ENCODE measurements around the gene DGLUCY. TPM values are rescaled to one million over a fixed set of nuclear protein-coding genes. Genes with fewer than 3 reads are reported as not detected.
"Not testable (repeated sequence)": the region's sequence is repeated elsewhere in the genome, so short reads cannot be mapped to it uniquely, and the experiment has no call there.

The DGLUCY gene
- total RNA-seq, 2 experiments from 2014 or later: 39.5 to 49.2 TPM

DNA sequence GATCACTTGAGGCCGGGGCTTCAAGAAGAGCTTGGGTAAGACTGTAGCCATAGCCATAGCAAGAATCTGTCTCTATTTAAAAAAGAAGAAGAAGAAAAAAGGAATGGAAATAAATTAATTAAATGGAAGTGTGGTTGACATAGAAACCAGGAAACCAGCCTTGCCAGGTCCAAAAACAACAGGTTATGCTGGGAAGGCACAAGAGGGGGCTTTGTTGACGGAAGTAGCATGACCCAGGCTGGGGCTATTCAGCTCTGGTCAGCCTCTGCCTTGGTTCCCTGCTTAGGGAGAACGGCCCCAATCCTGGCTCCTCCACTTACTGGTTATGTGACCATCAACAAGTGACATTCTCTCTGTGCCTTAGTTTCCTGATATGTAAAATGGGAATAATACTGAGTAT, 145.0 kb downstream of the DGLUCY start:
- H3K9me3 Mint-ChIP-seq: no peaks in the 10 kb centered on the region
- intact Hi-C loops (cut with micrococcal nuclease): no loop called here

DNA sequence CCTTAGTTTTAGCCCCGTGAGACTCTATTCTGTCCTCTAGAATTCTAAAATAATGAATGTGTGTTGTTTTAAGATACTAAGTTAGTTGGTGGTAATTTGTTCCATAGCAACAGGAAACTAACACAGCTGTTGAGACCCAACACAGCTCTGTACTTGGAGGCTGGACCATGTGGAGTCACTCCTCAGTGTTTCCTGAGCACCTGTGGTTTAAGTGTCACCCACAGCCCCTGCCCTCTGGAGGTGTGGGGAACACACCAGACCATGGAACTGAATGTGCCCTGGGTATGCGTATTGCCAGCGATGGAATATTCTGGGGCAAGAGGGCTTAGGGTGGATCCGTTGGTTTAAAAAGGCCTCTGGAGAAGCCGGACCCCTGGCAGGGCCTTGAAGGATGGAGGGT, 147.2 kb downstream of the DGLUCY start:
- Mint-ChIP-seq H3K36me3 (ENCODE audit: low read depth) (no peaks in the 10 kb centered on the region), H3K9me3 (no peaks in the 10 kb centered on the region), H3K4me1 (ENCODE audit: low read depth) (peaks cover 57% of the 10 kb centered on the region), H3K27ac (no peak overlapping the region), H3K27me3 (ENCODE audit: low read depth) (no peaks in the 10 kb centered on the region), H3K4me3 (no peak overlapping the region)
- DNase-seq: peak; percentile 61
- intact Hi-C loops (cut with micrococcal nuclease): loop anchor here (5.0 kb wide), 1 partner anchor 34 kb away; no protein-coding TSS in a partner anchor
- CTCF ChIA-PET: interaction anchor here (0.6 to 1.0 kb wide), 3 partner anchors 14 to 155 kb away, joined by 3 to 4 read pairs (median 3); no protein-coding TSS in a partner anchor

More for the DNA sequence above, 145.0 kb downstream of the DGLUCY start:
- H3K4me1 Mint-ChIP-seq (ENCODE audit: low read depth): peaks cover 56% of the 10 kb centered on the region
- CTCF ChIA-PET: interaction anchor here (0.9 to 1.7 kb wide), 2 partner anchors 10 to 84 kb away, joined by 3 to 4 read pairs; no protein-coding TSS in a partner anchor
- no peaks in the 10 kb centered on the region for H3K27me3 Mint-ChIP-seq (ENCODE audit: low read depth)
- peak overlapping the region; percentile 47 for H3K27ac Mint-ChIP-seq
- no peak overlapping the region for H3K4me3 Mint-ChIP-seq
- DNase-seq: no peak
- H3K36me3 Mint-ChIP-seq (ENCODE audit: low read depth): no peaks in the 10 kb centered on the region

DNA sequence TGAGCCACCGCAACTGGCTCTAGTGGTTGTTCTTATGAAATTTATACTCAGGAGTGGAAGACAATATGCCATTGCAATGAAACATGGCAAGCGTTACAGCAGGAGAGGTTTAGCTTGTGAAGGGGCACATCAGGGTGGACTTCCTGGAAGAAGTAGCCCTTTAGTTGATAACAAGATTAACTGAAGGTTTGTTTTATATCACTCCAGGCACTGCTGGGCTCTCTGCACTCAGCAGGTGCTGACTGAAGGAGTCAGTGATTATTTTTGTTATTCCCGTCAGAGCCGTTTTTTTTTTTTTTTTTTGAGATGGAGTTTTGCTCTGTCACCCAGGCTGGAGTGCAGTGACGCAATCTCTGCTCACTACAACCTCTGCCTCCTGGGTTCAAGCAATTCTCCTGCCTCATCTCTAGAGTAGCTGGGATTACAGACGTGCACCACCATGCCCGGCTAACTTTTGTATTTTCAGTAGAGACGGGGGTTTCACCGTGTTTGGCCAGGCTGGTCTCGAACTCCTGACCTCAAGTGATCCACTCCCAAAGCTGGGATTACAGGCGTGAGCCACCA, 148.2 kb downstream of the DGLUCY start:
- Mint-ChIP-seq H3K4me1 (ENCODE audit: low read depth) (peaks cover 58% of the 10 kb centered on the region), H3K27ac (no peak overlapping the region), H3K4me3 (no peak overlapping the region)

GRCh38 chr14:91263329-91263728, 149.5 kb downstream of the DGLUCY start:
- CTCF ChIA-PET: interaction anchor here (1.0 to 1.3 kb wide), 2 partner anchors 86 kb away, joined by 3 to 4 read pairs; no protein-coding TSS in a partner anchor
- H3K36me3 Mint-ChIP-seq (ENCODE audit: low read depth): no peaks in the 10 kb centered on the region
- H3K4me3 Mint-ChIP-seq: no peak overlapping the region
- peak; percentile 18 for DNase-seq
- peaks cover 52% of the 10 kb centered on the region for H3K4me1 Mint-ChIP-seq (ENCODE audit: low read depth)
- H3K9me3 Mint-ChIP-seq: no peaks in the 10 kb centered on the region
- no peaks in the 10 kb centered on the region for H3K27me3 Mint-ChIP-seq (ENCODE audit: low read depth)
- no peak overlapping the region for H3K27ac Mint-ChIP-seq
- intact Hi-C loops (cut with micrococcal nuclease): loop anchor here (5.0 kb wide), 1 partner anchor 36 kb away; no protein-coding TSS in a partner anchor

More for the DNA sequence above, 148.2 kb downstream of the DGLUCY start:
- DNase-seq: no peak
- intact Hi-C loops (cut with micrococcal nuclease): loop anchor here (5.0 kb wide), 1 partner anchor 35 kb away; no protein-coding TSS in a partner anchor
- H3K27me3 Mint-ChIP-seq (ENCODE audit: low read depth): no peaks in the 10 kb centered on the region
- H3K9me3 Mint-ChIP-seq: no peaks in the 10 kb centered on the region
- CTCF ChIA-PET: interaction anchor here (0.7 to 1.0 kb wide), 4 partner anchors 13 to 154 kb away, joined by 3 to 4 read pairs (median 4); no protein-coding TSS in a partner anchor
- no peaks in the 10 kb centered on the region for H3K36me3 Mint-ChIP-seq (ENCODE audit: low read depth)

DNA sequence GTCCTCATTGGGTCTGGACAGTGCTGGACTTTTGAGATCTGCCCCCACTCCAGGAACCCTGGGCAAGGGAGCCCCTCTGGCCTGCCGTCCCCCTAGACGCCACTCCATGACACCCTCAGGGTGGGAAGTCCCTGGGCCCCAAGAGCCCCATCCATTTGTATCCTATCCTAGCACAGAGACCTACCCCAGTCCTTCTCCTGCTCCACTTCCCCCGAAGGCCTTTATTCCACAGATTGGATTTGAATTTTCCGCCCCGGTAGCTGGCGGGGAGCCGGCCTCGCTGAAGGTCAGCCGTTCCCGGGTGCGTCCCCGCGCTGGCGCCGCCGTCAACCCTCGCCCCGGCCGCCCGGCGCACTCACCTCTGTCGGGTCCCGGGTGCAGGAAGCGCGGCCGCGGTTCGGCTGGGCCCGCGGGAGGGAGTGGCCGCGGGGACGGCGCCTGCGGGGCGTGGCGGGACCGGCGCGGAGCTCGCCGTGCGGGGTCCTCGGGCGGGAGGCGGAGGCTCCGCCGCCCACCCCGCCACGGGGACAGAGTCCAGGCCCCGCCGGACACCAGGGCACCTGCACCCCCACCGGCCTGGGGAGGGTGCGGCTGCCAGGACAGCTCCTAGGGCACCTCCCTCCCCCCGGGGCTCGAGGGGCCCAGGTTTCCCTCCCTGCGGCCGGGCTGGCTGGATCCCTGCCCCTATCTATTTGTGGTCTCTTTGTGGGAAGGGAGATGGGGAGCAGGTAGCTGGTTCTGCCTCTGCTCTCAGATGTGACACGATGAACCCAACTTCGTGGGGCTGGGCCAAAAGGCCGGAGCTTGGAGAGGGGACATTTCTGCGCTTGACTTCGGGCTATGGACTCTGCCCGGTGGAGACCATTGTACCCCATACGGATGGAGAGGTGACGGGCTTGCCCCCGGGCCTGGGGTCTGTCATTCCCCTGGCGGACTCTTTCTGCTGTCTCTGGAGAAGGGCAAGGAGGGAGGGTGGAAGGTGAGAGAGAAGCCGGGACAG, 150.6 kb downstream of the DGLUCY start:
- no peak for DNase-seq
- Mint-ChIP-seq H3K27ac (no peak overlapping the region), H3K9me3 (no peaks in the 10 kb centered on the region), H3K27me3 (ENCODE audit: low read depth) (no peaks in the 10 kb centered on the region), H3K4me1 (ENCODE audit: low read depth) (peaks cover 50% of the 10 kb centered on the region), H3K36me3 (ENCODE audit: low read depth) (no peaks in the 10 kb centered on the region), H3K4me3 (peak overlapping the region; percentile 51)
- CTCF ChIA-PET: interaction anchor here (0.8 to 1.3 kb wide), 2 partner anchors 87 to 199 kb away, joined by 3 to 4 read pairs; no protein-coding TSS in a partner anchor
- intact Hi-C loops (cut with micrococcal nuclease): loop anchor here (1.0 to 5.0 kb wide), 2 partner anchors 37 to 87 kb away; no protein-coding TSS in a partner anchor

GRCh38 chr14:91265404-91265803, 151.5 kb downstream of the DGLUCY start:
- DNase-seq: no peak
- Mint-ChIP-seq H3K4me1 (ENCODE audit: low read depth) (peaks cover 50% of the 10 kb centered on the region), H3K36me3 (ENCODE audit: low read depth) (no peaks in the 10 kb centered on the region), H3K9me3 (no peaks in the 10 kb centered on the region), H3K27ac (no peak overlapping the region), H3K27me3 (ENCODE audit: low read depth) (no peaks in the 10 kb centered on the region), H3K4me3 (no peak overlapping the region)
- intact Hi-C loops (cut with micrococcal nuclease): loop anchor here (1.0 kb wide), 1 partner anchor 88 kb away; no protein-coding TSS in a partner anchor
- CTCF ChIA-PET: no interaction called here

GRCh38 chr14:91266276-91266675, 152.4 kb downstream of the DGLUCY start:
- H3K27ac Mint-ChIP-seq; intact Hi-C loops (cut with micrococcal nuclease); H3K36me3 Mint-ChIP-seq (ENCODE audit: low read depth); H3K4me3 Mint-ChIP-seq; H3K27me3 Mint-ChIP-seq (ENCODE audit: low read depth); DNase-seq; H3K9me3 Mint-ChIP-seq: not testable (repeated sequence)
- peaks cover 43% of the 10 kb centered on the region for H3K4me1 Mint-ChIP-seq (ENCODE audit: low read depth)
- CTCF ChIA-PET: interaction anchor here (0.6 to 1.8 kb wide), 4 partner anchors 79 to 993 kb away, joined by 3 to 10 read pairs (median 4); no protein-coding TSS in a partner anchor

DNA sequence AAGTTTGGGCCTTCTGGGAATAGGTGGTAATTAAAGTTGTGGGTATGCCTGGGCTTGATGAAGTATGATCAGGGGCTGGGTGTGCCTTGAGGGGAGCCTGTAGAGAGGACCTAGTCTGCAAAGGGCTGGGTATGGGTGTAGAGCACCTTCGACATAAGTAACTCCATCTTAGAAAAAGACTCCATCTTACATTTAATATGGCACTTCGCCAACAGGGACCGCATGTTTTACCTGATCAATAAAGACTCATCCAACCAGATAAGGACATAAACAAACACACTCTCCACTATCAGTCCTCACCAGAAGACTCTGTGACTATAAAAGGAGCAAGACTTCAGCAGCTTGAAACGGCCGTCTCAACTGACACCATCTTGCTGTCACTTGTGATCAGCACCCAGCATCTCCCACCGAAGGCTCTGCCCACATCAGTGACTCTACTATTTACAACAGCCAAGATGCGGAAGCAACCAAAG, 154.1 kb downstream of the DGLUCY start:
- no peak for DNase-seq
- CTCF ChIA-PET: interaction anchor here (0.7 to 3.2 kb wide), 3 partner anchors 90 to 95 kb away, joined by 4 to 11 read pairs (median 10); no protein-coding TSS in a partner anchor
- H3K27me3 Mint-ChIP-seq (ENCODE audit: low read depth): no peaks in the 10 kb centered on the region
- peaks cover 6% of the 10 kb centered on the region for H3K36me3 Mint-ChIP-seq (ENCODE audit: low read depth)
- H3K27ac Mint-ChIP-seq: no peak overlapping the region
- intact Hi-C loops (cut with micrococcal nuclease): no loop called here
- peaks cover 35% of the 10 kb centered on the region for H3K4me1 Mint-ChIP-seq (ENCODE audit: low read depth)
- H3K9me3 Mint-ChIP-seq: no peaks in the 10 kb centered on the region
- H3K4me3 Mint-ChIP-seq: no peak overlapping the region

DNA sequence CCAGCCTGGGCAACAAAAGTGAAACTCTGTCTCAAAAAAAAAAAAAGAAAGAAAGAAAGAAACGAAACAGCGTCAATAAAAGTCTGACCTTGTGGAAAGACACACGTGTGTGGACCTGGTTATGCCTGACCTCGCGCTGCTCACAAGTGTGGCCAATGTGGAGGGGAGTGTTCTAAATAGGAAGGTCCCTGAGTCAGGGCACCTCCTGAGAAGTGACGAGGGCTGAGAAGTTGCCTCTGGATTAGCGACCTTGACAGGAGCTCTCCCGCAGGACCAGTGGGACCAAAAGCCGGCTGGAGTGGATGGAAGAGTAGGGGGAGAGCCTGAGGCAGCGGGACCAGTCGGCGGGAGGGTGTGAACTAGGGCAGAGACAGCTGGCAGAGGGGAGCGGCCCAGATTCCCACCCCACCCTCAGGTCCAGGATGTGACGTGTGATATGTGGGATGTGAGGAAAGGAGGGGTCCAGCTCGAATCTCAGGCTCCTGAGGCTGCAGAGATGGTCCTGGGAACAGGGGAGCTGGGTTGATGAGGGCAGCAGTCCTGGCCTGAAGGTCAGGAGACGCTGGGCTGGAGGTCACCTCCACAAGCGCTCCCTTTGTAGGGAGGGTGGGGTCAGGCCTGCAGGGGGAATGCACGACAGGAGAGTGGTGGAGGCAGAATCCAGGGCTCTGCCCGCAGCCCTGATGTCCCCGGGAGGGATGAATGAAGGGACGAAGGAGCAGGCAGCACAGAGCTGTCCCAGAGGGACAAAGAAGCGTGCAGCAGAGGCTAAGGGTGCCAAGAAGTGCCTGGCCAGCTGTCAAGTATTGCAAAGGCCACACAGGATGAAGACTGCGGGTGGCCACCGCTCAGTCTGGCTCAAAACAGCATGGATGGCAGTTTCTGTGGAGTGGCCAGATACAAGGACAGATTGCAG, 155.5 kb downstream of the DGLUCY start:
- DNase-seq: no peak
- CTCF ChIA-PET: interaction anchor here (0.7 to 3.2 kb wide), 4 partner anchors 15 to 130 kb away, joined by 3 to 11 read pairs (median 4); no protein-coding TSS in a partner anchor
- peaks cover 6% of the 10 kb centered on the region for H3K36me3 Mint-ChIP-seq (ENCODE audit: low read depth)
- H3K27ac Mint-ChIP-seq: no peak overlapping the region
- no peaks in the 10 kb centered on the region for H3K9me3 Mint-ChIP-seq
- no peaks in the 10 kb centered on the region for H3K27me3 Mint-ChIP-seq (ENCODE audit: low read depth)
- H3K4me3 Mint-ChIP-seq: no peak overlapping the region
- H3K4me1 Mint-ChIP-seq (ENCODE audit: low read depth): peaks cover 22% of the 10 kb centered on the region
- intact Hi-C loops (cut with micrococcal nuclease): no loop called here

DNA sequence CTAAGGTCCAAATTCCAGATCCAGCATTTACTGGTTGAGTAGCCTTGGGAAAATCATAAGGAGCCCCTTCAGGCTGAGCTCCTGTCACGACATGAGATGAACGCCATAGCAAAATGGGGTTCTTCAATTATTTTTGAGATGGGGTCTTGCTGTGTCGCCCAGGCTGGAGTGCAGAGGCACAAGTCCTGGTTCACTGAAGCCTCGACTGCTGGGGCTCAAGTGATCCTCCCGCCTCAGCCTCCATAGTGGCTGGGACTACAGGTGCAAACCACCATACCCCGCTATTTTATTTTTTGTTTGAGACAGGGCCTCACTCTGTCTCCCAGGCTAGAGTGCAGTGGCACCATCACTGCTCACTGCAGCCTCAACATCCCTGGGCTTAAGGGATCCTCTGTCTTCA, 156.3 kb downstream of the DGLUCY start:
- Mint-ChIP-seq H3K27me3 (ENCODE audit: low read depth) (no peaks in the 10 kb centered on the region), H3K9me3 (no peaks in the 10 kb centered on the region), H3K27ac (no peak overlapping the region), H3K4me1 (ENCODE audit: low read depth) (peaks cover 18% of the 10 kb centered on the region), H3K4me3 (no peak overlapping the region), H3K36me3 (ENCODE audit: low read depth) (peaks cover 11% of the 10 kb centered on the region)
- no peak for DNase-seq
- CTCF ChIA-PET: interaction anchor here (3.2 kb wide), 1 partner anchor 93 kb away, joined by 11 read pairs; no protein-coding TSS in a partner anchor
- intact Hi-C loops (cut with micrococcal nuclease): no loop called here

DNA sequence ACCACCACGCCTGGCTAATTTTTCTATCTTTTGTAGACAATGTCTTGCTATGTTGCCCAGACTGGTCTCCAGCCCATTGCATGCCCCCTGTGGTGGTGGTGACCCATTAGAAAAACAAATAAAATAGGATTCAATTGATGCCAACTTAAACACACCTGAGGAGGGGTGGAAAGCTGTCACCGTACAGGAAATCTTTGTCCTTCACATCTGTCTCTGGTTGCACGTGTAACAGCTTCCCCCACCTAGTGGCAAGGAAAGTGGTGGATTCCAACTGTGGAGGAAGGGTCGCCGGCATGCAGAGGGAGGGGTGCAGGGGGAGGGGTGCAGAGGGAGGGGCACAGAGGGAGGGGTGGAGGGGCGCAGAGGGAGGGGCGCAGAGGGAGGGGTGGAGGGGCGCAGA, 156.7 kb downstream of the DGLUCY start:
- CTCF ChIA-PET: interaction anchor here (3.2 kb wide), 1 partner anchor 93 kb away, joined by 11 read pairs; no protein-coding TSS in a partner anchor
- peaks cover 11% of the 10 kb centered on the region for H3K36me3 Mint-ChIP-seq (ENCODE audit: low read depth)

More for the DNA sequence above, 156.7 kb downstream of the DGLUCY start:
- no peak overlapping the region for H3K4me3 Mint-ChIP-seq
- H3K4me1 Mint-ChIP-seq (ENCODE audit: low read depth): peaks cover 14% of the 10 kb centered on the region
- intact Hi-C loops (cut with micrococcal nuclease): no loop called here
- no peaks in the 10 kb centered on the region for H3K27me3 Mint-ChIP-seq (ENCODE audit: low read depth)
- H3K27ac Mint-ChIP-seq: no peak overlapping the region
- no peak for DNase-seq
- no peaks in the 10 kb centered on the region for H3K9me3 Mint-ChIP-seq
